Activated T-helper 2 cell treated with anti-CD3 and anti-CD28 coated beads, Interferon-gamma antibody, Interleukin-2, Interleukin-4, amounts not matched to agents 10 μg/mL and 5 μg/mL and 100 μg/mL, durations not matched to agents 14 hours and 24 hours and 36 hours (primary cell): ENCODE results near the gene CDC123. TPM values are rescaled to one million over a fixed set of nuclear protein-coding genes. Genes with fewer than 3 reads are reported as not detected.
"Not testable (repeated sequence)": the region's sequence is repeated elsewhere in the genome, so short reads cannot be mapped to it uniquely, and the experiment has no call there.

Experiments
- DNase-seq: peaks from one replicate; pipeline ENCODE4 v3.0.0; 2021; ENCODE audit warnings: low spot score
- H3K27ac Mint-ChIP-seq: one replicate; pipeline ENCODE4 v1.8.0; 2021; ENCODE audit warnings: mixed read lengths
- H3K27me3 Mint-ChIP-seq: one replicate; pipeline ENCODE4 v1.8.0; 2021; ENCODE audit warnings: low read depth, mixed read lengths
- H3K36me3 Mint-ChIP-seq: one replicate; pipeline ENCODE4 v1.8.0; 2021; ENCODE audit warnings: low read depth, mixed read lengths
- H3K4me1 Mint-ChIP-seq: one replicate; pipeline ENCODE4 v1.8.0; 2021; ENCODE audit warnings: low read depth, mixed read lengths
- H3K4me3 Mint-ChIP-seq: one replicate; pipeline ENCODE4 v1.8.0; 2021; ENCODE audit warnings: low read depth, mild to moderate bottlenecking, moderate library complexity, mixed read lengths
- H3K9me3 Mint-ChIP-seq: one replicate; pipeline ENCODE4 v1.8.0; 2021; ENCODE audit warnings: mixed read lengths
- intact Hi-C: fragments of 100-400 bp; cut with micrococcal nuclease; formaldehyde crosslinking; loops from one replicate; pipeline ENCODE4 v1.15.1; 2023
- total RNA-seq: library from RNA; stranded (reverse); gene quantifications from 2 replicates; pipeline ENCODE4 v1.2.3, GENCODE V29; 2022

CDC123 gene
- total RNA-seq, 1 donor from 2014 or later, result 153 TPM

- Mint-ChIP-seq H3K27ac (no peak overlapping the region), H3K4me1 (peaks cover 6% of the 10 kb centered on the region), H3K9me3 (no peaks in the 10 kb centered on the region), H3K36me3 (peaks cover 71% of the 10 kb centered on the region), H3K27me3 (no peaks in the 10 kb centered on the region), H3K4me3 (no peak overlapping the region)
- no peak for DNase-seq
- intact Hi-C loops, result no loop called here
Measured at GRCh38 chr10:12221323-12222298, 25.6 kb downstream of the CDC123 start.

- Mint-ChIP-seq H3K4me3 (no peak overlapping the region), H3K27me3 (no peaks in the 10 kb centered on the region), H3K27ac (no peak overlapping the region), H3K36me3 (peaks cover 71% of the 10 kb centered on the region), H3K4me1 (peaks cover 2% of the 10 kb centered on the region), H3K9me3 (no peaks in the 10 kb centered on the region)
- DNase-seq, result no peak
- intact Hi-C loops, result no loop called here
Measured at GRCh38 chr10:12225444-12225843, 29.5 kb downstream of the CDC123 start.

DNA sequence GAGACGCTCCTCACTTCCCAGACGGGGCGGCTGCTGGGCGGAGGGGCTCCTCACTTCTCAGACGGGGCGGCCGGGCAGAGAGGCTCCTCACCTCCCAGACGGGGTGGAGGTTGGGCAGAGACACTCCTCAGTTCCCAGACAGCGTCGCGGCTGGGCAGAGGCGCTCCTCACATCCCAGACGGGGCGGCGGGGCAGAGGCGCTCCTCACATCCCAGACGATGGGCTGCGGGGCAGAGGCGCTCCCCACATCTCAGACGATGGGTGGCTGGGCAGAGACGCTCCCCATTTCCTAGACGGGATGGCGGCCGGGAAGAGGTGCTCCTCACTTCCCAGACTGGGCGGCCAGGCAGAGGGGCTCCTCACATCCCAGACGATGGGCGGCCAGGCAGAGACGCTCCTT lies 30.4 kb downstream of the CDC123 start:
- DNase-seq, H3K9me3 Mint-ChIP-seq, intact Hi-C loops, H3K27me3 Mint-ChIP-seq, H3K4me3 Mint-ChIP-seq, H3K27ac Mint-ChIP-seq, H3K4me1 Mint-ChIP-seq: not testable (repeated sequence)
- H3K36me3 Mint-ChIP-seq, result peaks cover 71% of the 10 kb centered on the region

- Mint-ChIP-seq H3K27me3 (no peaks in the 10 kb centered on the region), H3K9me3 (no peaks in the 10 kb centered on the region), H3K27ac (no peak overlapping the region), H3K36me3 (peaks cover 75% of the 10 kb centered on the region), H3K4me1 (no peaks in the 10 kb centered on the region), H3K4me3 (no peak overlapping the region)
- intact Hi-C loops, result no loop called here
- DNase-seq, result no peak
Measured at GRCh38 chr10:12228851-12229250, 32.9 kb downstream of the CDC123 start.

GRCh38 chr10:12234687-12235086 lies 38.7 kb downstream of the CDC123 start:
- H3K4me1 Mint-ChIP-seq, H3K27me3 Mint-ChIP-seq, H3K9me3 Mint-ChIP-seq, H3K4me3 Mint-ChIP-seq, H3K27ac Mint-ChIP-seq, intact Hi-C loops, DNase-seq: not testable (repeated sequence)
- H3K36me3 Mint-ChIP-seq, result peaks cover 69% of the 10 kb centered on the region

- no peak for DNase-seq
- Mint-ChIP-seq H3K27ac (no peak overlapping the region), H3K4me3 (no peak overlapping the region), H3K27me3 (no peaks in the 10 kb centered on the region), H3K4me1 (peaks cover 1% of the 10 kb centered on the region), H3K36me3 (peaks cover 68% of the 10 kb centered on the region), H3K9me3 (no peaks in the 10 kb centered on the region)
- intact Hi-C loops, result no loop called here
Measured at GRCh38 chr10:12235116-12235694, 39.2 kb downstream of the CDC123 start.

DNA sequence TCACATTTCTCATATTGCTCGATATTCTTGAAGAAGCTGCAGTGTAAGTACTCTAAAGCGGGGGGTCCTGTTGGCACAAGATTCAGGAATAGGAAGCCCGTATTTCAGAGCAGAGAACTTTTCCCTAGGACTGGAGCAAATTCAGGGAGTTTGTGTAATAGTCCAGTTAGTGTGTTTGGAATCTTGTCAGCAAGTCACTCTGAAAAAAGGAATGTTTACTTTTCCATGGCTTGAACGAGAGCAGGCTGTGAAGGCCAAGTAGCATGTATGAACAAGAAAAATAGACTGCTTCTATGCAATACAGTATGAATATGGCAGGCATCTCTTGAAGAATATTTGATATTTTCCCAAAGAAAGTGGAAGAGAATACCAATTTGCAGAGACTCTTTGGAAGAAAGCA lies 39.8 kb downstream of the CDC123 start:
- Mint-ChIP-seq H3K27ac (no peak overlapping the region), H3K36me3 (peaks cover 68% of the 10 kb centered on the region)

DNA sequence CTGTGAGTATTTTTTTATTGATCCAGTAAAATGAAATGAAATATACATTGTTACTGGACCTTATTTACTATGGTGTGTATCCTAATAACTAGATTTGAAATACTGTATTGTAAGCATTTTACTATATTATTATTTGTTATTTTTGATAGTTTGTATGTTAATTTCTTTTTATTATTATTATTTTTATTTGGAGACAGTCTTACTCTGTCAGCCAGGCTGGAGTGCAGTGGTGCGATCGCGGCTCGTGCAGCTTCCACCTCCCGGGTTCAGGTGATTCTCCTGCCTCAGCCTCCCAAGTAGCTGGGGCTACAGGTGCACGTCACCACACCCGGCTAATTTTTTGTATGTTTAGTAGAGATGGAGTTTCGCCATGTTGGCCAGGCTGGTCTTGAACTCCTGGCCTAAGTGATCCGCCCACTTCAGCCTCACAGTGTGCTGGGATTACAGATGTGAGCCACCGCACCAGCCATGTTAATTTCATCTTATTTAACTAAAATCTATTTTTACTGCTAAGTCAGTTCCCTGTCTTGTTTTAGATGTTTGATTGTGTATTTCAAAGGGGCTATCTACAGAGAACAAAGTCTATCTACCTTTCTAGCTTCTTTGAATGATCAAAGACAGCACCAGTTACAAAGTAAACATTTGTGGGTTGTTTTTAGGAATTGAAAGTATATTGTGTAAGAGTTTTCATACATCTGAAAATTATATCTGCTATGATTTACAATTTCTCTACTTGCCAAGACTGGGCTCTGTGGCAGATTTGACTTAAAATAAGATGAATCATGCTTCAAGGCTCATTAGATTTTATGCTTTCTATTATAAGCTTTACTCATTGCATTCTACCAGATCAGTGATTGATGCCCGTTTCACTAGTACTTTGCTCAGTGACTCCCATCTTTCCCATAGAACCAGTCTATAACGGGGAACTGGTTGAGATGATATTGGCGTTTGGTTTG lies 41.6 kb downstream of the CDC123 start:
- Mint-ChIP-seq H3K36me3 (peaks cover 69% of the 10 kb centered on the region), H3K27ac (no peak overlapping the region), H3K9me3 (no peaks in the 10 kb centered on the region), H3K4me1 (peaks cover 22% of the 10 kb centered on the region), H3K27me3 (no peaks in the 10 kb centered on the region), H3K4me3 (no peak overlapping the region)
- intact Hi-C loops, result no loop called here
- DNase-seq, result no peak

More for the DNA sequence above, 39.8 kb downstream of the CDC123 start:
- no peak overlapping the region for H3K4me3 Mint-ChIP-seq
- H3K27me3 Mint-ChIP-seq, result no peaks in the 10 kb centered on the region
- no peak for DNase-seq
- H3K9me3 Mint-ChIP-seq, result no peaks in the 10 kb centered on the region
- H3K4me1 Mint-ChIP-seq, result peaks cover 5% of the 10 kb centered on the region
- intact Hi-C loops, result no loop called here

- intact Hi-C loops, result no loop called here
- peaks cover 23% of the 10 kb centered on the region for H3K4me1 Mint-ChIP-seq
- no peak overlapping the region for H3K27ac Mint-ChIP-seq
- H3K4me3 Mint-ChIP-seq, result no peak overlapping the region
- no peaks in the 10 kb centered on the region for H3K9me3 Mint-ChIP-seq
- H3K36me3 Mint-ChIP-seq, result peaks cover 65% of the 10 kb centered on the region
- no peak for DNase-seq
- no peaks in the 10 kb centered on the region for H3K27me3 Mint-ChIP-seq
Measured at GRCh38 chr10:12238821-12239220, 42.8 kb downstream of the CDC123 start.

- Mint-ChIP-seq H3K4me3 (no peak overlapping the region), H3K4me1 (peaks cover 23% of the 10 kb centered on the region), H3K36me3 (peaks cover 68% of the 10 kb centered on the region), H3K27ac (peak overlapping the region; percentile 85), H3K9me3 (no peaks in the 10 kb centered on the region), H3K27me3 (no peaks in the 10 kb centered on the region)
- no peak for DNase-seq
- intact Hi-C loops, result loop anchor here (5.0 kb wide), 1 partner anchor 45 kb away; the partner anchor contains the start of genes CDC123 and NUDT5
Measured at GRCh38 chr10:12241810-12242529, 46.0 kb downstream of the CDC123 start.

DNA sequence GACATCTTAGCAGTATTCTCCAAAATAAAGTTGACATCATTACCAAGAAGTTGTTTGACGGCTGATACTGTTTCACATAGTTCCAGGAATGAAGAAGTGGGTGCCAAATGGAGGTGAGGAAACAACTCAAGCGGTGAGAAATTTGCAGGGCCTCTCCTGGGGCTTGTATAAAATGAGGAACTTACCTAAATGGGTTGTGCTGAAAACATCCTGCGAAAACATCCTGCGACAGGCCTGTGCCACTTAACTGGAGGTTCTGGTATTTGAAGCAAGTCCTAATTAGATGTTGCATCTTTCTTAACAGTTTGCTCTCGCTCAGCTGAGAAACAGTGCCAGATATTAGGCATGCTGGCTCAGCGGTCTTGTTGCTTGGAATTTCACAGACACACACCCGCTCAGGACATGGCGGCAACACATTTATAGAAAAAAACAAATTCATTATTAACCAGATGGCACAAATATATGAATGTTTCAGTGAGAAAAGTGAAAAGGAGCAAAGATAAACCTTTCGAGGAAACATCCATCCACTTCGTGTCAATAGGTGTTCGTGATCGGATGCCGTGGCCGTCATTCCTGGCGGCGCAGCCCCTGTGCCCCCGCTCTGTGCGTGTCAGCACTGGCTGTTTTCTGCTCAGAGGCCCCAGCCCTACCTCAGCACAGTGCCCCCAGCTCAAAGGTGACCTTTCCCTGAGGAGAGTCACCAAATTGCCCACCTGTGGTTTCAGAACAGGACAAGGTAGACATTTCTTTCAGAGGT lies 48.1 kb downstream of the CDC123 start:
- intact Hi-C loops, result loop anchor here (5.0 kb wide), 1 partner anchor 47 kb away; the partner anchor contains the start of genes CDC123 and NUDT5
- Mint-ChIP-seq H3K4me3 (no peak overlapping the region), H3K9me3 (no peaks in the 10 kb centered on the region), H3K27me3 (no peaks in the 10 kb centered on the region), H3K4me1 (peaks cover 23% of the 10 kb centered on the region), H3K36me3 (peaks cover 63% of the 10 kb centered on the region), H3K27ac (peak overlapping the region; percentile 28)
- no peak for DNase-seq
